ENCODE results near the gene CDH19. TPM values are rescaled to one million over a fixed set of nuclear protein-coding genes. Genes with fewer than 3 reads are reported as not detected.
A peak's percentile ranks its signal among the peaks of the same experiment; 100 is the strongest.

Gene CDH19
- total and polyA plus RNA-seq, 10 of the 15 experiments (the other 5 are each of a cell fraction or from before 2014, with no cell fraction given) = 0.01 TPM; not detected in 9

GRCh38 chr18:66548747-66549146 lies 55.1 kb downstream of the CDH19 start (continued):
- TF ChIP-seq CTCF (IDR thresholded peaks at IDR 0.05 in 2 of 3, conservative IDR thresholded peaks at IDR 0.05 in 1 of 3; ENCODE audit: control insufficient read depth in 2 of 3, extremely low read depth in 1 of 3, insufficient read depth in 1 of 3, low read depth in 3 of 3, low read length in 3 of 3) (peak; percentile 27 to 51 (median 43); a peak in 4 of 6 replicates), CREM (IDR thresholded peaks at IDR 0.05; ENCODE audit: low read depth) (no peak), SRF (IDR thresholded peaks at IDR 0.05; ENCODE audit: low read depth in 2 of 2, low read length in 2 of 2) (no peak), POLR2AphosphoS2 (IDR thresholded peaks at IDR 0.05; ENCODE audit: low read depth, low read length) (no peak), CBFB (IDR thresholded peaks at IDR 0.05; ENCODE audit: low read depth) (no peak), SREBF1 (IDR thresholded peaks at IDR 0.05; ENCODE audit: low read length) (no peak), SUPT20H (IDR thresholded peaks at IDR 0.05; ENCODE audit: borderline replicate concordance, control insufficient read depth, low read depth, low read length) (no peak), NFIC (IDR thresholded peaks at IDR 0.05; ENCODE audit: low read depth, low read length) (no peak), NR2F1 (conservative IDR thresholded peaks at IDR 0.05) (no peak), RAD51 (IDR thresholded peaks at IDR 0.05) (no peak)

- ChIA-PET RAD21 (ENCODE audit: unreplicated experiment) (no interaction called here), POLR2A (no interaction called here), CTCF (interaction anchor here (0.6 kb wide), 1 partner anchor 72 kb away, joined by 3 read pairs; no protein-coding TSS in a partner anchor), SMC1A (ENCODE audit: uncharacterized antibody, unreplicated experiment) (no interaction called here)
- no TSS peak for BruUV-seq (replicated peaks)
- Histone ChIP-seq H4K20me1 (ENCODE audit: control insufficient read depth, insufficient read depth) (no peaks in the 10 kb centered on the region), H3K4me3 (no peak overlapping the region), H3K4me1 (ENCODE audit: control insufficient read depth, insufficient read depth, low read length) (no peaks in the 10 kb centered on the region), H3K9me3 (replicated peaks; ENCODE audit: control insufficient read depth, insufficient read depth, low read length) (no peaks in the 10 kb centered on the region), H3K27me3 (replicated peaks in 1 of 2; ENCODE audit: control insufficient read depth in 2 of 2, insufficient read depth in 2 of 2, low read length in 1 of 2) (no peaks in the 10 kb centered on the region), H3K79me2 (ENCODE audit: control insufficient read depth, insufficient read depth, low read length) (no peaks in the 10 kb centered on the region), H2AFZ (ENCODE audit: control insufficient read depth, low read depth, low read length) (no peak overlapping the region), H3K4me2 (ENCODE audit: control insufficient read depth, insufficient read depth) (no peak overlapping the region), H3K36me3 (ENCODE audit: control insufficient read depth in 2 of 2, insufficient read depth in 2 of 2, low read length in 1 of 2) (no peaks in the 10 kb centered on the region), H3K27ac (ENCODE audit: control insufficient read depth, insufficient read depth) (no peak overlapping the region), H3K9ac (ENCODE audit: control insufficient read depth, insufficient read depth, low read length) (no peak overlapping the region)
- FAIRE-seq = no peak
- intact Hi-C loops (cut with micrococcal nuclease; ENCODE audit: unreplicated experiment) = no loop called here
- ATAC-seq = no peak
- TF ChIP-seq IKZF1 (conservative IDR thresholded peaks at IDR 0.05) = no peak
- no peak for TF ChIP-seq ATF3 (IDR thresholded peaks at IDR 0.05; ENCODE audit: borderline replicate concordance, extremely low read depth, low read depth, low read length)
- no peak for TF ChIP-seq GATAD2B (conservative IDR thresholded peaks at IDR 0.05; ENCODE audit: low read depth)
- no peak for TF ChIP-seq BMI1 (IDR thresholded peaks at IDR 0.05; ENCODE audit: borderline replicate concordance)
- TF ChIP-seq TCF7 (IDR thresholded peaks at IDR 0.05; ENCODE audit: borderline replicate concordance) = no peak
- no peak for TF ChIP-seq HDAC6 (IDR thresholded peaks at IDR 0.05; ENCODE audit: unreplicated experiment)
- no peak for TF ChIP-seq KDM1A (IDR thresholded peaks at IDR 0.05; ENCODE audit: borderline replicate concordance)
- no peak for TF ChIP-seq PML (IDR thresholded peaks at IDR 0.05; ENCODE audit: low read length)
- no peak for TF ChIP-seq RUNX3 (IDR thresholded peaks at IDR 0.05; ENCODE audit: low read length)
- TF ChIP-seq CREM (IDR thresholded peaks at IDR 0.05; ENCODE audit: low read depth) = no peak
- TF ChIP-seq ZBTB33 (IDR thresholded peaks at IDR 0.05) = no peak
- no peak for TF ChIP-seq RB1 (IDR thresholded peaks at IDR 0.05; ENCODE audit: borderline replicate concordance)
- in situ Hi-C loops (cut with MboI) = no loop called here
- WGBS (ENCODE audit: insufficient coverage, insufficient replicate concordance, low lambda C conversion rate, missing lambda C conversion rate) = 50% methylated on average over 4 of the region's 4 CpGs
- DNase-seq (ENCODE audit: low read depth, low spot score) = no peak
These were observed 69.8 kb downstream of the CDH19 start for GRCh38 chr18:66534110-66534509.

All from GM12878 (cell line).